Smooth muscle cell of the brain vasculature (primary cell): ENCODE results near the gene TMEM222.

Experiments used
- DNase-seq: peaks from one replicate; pipeline ENCODE4 v3.0.0-alpha.2; 2012; ENCODE audit warnings: low read depth, low spot score

TMEM222 gene

GRCh38 chr1:27306892-27307761, 14.8 kb upstream of the TMEM222 start:
- no peak for DNase-seq

- DNase-seq = no peak
Observed at GRCh38 chr1:27307874-27308598, 13.9 kb upstream of the TMEM222 start.

GRCh38 chr1:27314169-27314568, 7.8 kb upstream of the TMEM222 start:
- DNase-seq = no peak

- no peak for DNase-seq
Observed at GRCh38 chr1:27314737-27315136, 7.2 kb upstream of the TMEM222 start.

GRCh38 chr1:27316860-27317259, 5.1 kb upstream of the TMEM222 start:
- DNase-seq = no peak

GRCh38 chr1:27318136-27318535, 3.8 kb upstream of the TMEM222 start:
- DNase-seq = no peak

GRCh38 chr1:27318596-27318995, 3.4 kb upstream of the TMEM222 start:
- no peak for DNase-seq

GRCh38 chr1:27322569-27323240, 742 bp downstream of the TMEM222 start:
- DNase-seq = no peak

- no peak for DNase-seq
Observed at GRCh38 chr1:27325286-27325685, 3.3 kb downstream of the TMEM222 start.

- DNase-seq = no peak
Observed at GRCh38 chr1:27327964-27328363, 6.0 kb downstream of the TMEM222 start.

GRCh38 chr1:27330786-27331185, 8.8 kb downstream of the TMEM222 start:
- DNase-seq = no peak

- DNase-seq = no peak
Observed at GRCh38 chr1:27331426-27331825, 9.5 kb downstream of the TMEM222 start.

GRCh38 chr1:27331922-27332321, 10.0 kb downstream of the TMEM222 start:
- no peak for DNase-seq

GRCh38 chr1:27332536-27333281, 10.7 kb downstream of the TMEM222 start:
- no peak for DNase-seq

- no peak for DNase-seq
Observed at GRCh38 chr1:27333717-27334279, 11.8 kb downstream of the TMEM222 start.

- DNase-seq = no peak
Observed at GRCh38 chr1:27335506-27336422, 13.8 kb downstream of the TMEM222 start.

GRCh38 chr1:27336756-27337155, 14.8 kb downstream of the TMEM222 start:
- DNase-seq = no peak

GRCh38 chr1:27338751-27339150, 16.8 kb downstream of the TMEM222 start:
- no peak for DNase-seq

GRCh38 chr1:27339213-27339612, 17.2 kb downstream of the TMEM222 start:
- no peak for DNase-seq

GRCh38 chr1:27341525-27342252, 19.7 kb downstream of the TMEM222 start, which contains the start of gene SYTL1:
Gene SYTL1 (plus strand): TSS chr1:27342022. CDS start chr1:27345335, 3,313 bp downstream.
- DNase-seq = no peak
